ENCODE results near the gene NCOA5. TPM values are rescaled to one million over a fixed set of nuclear protein-coding genes. Genes with fewer than 3 reads are reported as not detected.

Gene NCOA5
- total RNA-seq, 1 donor from 2014 or later = 48.6 TPM

DNA sequence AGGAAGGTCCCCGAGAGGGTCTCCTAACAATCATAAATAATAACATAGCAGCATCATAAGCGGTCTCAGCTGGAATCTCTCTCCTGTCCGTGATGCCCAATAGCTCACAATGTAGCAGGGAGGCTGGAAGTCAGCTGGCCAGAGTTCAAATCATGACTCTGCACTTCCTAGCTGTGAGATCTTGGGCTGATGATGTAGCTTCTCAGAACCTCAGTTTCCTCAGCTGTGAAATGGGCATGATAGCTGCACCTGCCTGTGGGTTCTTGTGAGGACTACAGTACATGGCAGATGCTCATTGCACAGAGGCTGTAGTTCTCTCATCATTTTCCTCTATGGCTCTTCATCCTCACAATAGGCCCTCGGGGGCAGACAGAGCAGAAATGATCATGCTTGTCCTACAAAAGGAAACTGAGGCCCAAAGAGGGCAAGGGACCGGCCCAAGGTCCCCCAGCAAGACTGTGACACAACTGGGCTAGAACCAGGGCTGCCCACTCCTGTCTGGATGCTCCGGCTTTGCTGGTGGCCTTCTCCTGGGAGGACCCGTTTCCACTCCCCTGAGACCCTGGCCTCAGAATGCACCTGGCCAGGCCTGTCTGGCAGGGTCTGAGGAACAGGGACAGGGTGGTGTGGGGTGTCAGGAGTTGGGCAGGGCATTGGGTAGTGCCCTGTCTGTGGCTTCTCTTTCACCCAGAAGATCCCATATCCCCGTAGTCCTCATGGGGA lies 43.0 kb downstream of the NCOA5 start:
- no peaks in the 10 kb centered on the region for H3K4me1 Mint-ChIP-seq (ENCODE audit: unreplicated experiment)
- no peak overlapping the region for H3K4me3 Mint-ChIP-seq
- no peaks in the 10 kb centered on the region for H3K36me3 Mint-ChIP-seq
- no peak for DNase-seq (ENCODE audit: extremely low spot score, unreplicated experiment)
- no peak overlapping the region for H3K27ac Mint-ChIP-seq
- H3K27me3 Mint-ChIP-seq = peaks cover 77% of the 10 kb centered on the region
- H3K9me3 Mint-ChIP-seq = no peaks in the 10 kb centered on the region
- TF ChIP-seq, protein P1, sequence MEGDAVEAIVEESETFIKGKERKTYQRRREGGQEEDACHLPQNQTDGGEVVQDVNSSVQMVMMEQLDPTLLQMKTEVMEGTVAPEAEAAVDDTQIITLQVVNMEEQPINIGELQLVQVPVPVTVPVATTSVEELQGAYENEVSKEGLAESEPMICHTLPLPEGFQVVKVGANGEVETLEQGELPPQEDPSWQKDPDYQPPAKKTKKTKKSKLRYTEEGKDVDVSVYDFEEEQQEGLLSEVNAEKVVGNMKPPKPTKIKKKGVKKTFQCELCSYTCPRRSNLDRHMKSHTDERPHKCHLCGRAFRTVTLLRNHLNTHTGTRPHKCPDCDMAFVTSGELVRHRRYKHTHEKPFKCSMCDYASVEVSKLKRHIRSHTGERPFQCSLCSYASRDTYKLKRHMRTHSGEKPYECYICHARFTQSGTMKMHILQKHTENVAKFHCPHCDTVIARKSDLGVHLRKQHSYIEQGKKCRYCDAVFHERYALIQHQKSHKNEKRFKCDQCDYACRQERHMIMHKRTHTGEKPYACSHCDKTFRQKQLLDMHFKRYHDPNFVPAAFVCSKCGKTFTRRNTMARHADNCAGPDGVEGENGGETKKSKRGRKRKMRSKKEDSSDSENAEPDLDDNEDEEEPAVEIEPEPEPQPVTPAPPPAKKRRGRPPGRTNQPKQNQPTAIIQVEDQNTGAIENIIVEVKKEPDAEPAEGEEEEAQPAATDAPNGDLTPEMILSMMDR (conservative IDR thresholded peaks at IDR 0.05) = no peak

GRCh38 chr20:46044896-46045295 lies 44.9 kb downstream of the NCOA5 start:
- H3K9me3 Mint-ChIP-seq = no peaks in the 10 kb centered on the region
- H3K36me3 Mint-ChIP-seq = no peaks in the 10 kb centered on the region
- H3K27me3 Mint-ChIP-seq = peaks cover 75% of the 10 kb centered on the region
- no peak overlapping the region for H3K27ac Mint-ChIP-seq
- no peak overlapping the region for H3K4me3 Mint-ChIP-seq
- no peak for DNase-seq (ENCODE audit: extremely low spot score, unreplicated experiment)
- H3K4me1 Mint-ChIP-seq (ENCODE audit: unreplicated experiment) = no peaks in the 10 kb centered on the region
- TF ChIP-seq, protein P1 (conservative IDR thresholded peaks at IDR 0.05) = no peak

GRCh38 chr20:46043556-46043955 lies 46.2 kb downstream of the NCOA5 start:
- Mint-ChIP-seq H3K36me3 (no peaks in the 10 kb centered on the region), H3K4me1 (ENCODE audit: unreplicated experiment) (no peaks in the 10 kb centered on the region), H3K27me3 (peaks cover 69% of the 10 kb centered on the region), H3K4me3 (no peak overlapping the region), H3K27ac (no peak overlapping the region), H3K9me3 (no peaks in the 10 kb centered on the region)
- TF ChIP-seq, protein P1 (conservative IDR thresholded peaks at IDR 0.05) = no peak
- DNase-seq (ENCODE audit: extremely low spot score, unreplicated experiment) = no peak

DNA sequence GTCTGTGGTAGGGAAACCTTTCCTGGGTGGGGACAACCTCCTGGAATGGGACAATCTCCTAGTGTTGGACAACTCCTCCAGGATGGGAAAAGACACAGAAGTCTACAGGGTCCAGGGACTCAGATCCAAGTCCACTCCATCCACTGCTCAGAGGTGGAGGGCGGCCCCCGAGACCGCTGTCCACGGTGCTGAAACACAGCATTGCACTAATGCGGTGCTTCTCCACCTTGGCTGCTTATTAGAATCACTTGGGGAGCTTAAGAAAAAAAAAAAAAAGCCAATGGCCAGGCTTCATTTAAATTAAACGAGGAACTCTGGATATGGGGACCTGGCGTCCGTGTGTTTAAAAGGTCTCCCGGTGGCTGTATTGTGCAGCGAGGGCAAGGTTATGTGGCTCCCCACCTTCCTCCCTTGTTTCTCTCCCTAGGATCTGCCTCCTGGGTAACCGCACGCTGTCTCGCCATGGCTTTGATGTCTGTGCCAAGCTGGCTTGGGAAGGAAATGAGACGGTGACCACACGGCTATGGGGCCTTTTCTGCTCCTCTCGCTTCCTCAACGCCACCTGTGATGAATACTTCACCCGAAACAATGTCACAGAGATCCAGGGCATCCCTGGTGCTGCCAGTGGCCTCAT lies 48.7 kb downstream of the NCOA5 start:
- no peaks in the 10 kb centered on the region for H3K9me3 Mint-ChIP-seq
- H3K36me3 Mint-ChIP-seq = no peaks in the 10 kb centered on the region
- H3K27ac Mint-ChIP-seq = no peak overlapping the region
- H3K27me3 Mint-ChIP-seq = peaks cover 73% of the 10 kb centered on the region
- TF ChIP-seq, protein P1 (conservative IDR thresholded peaks at IDR 0.05) = no peak
- DNase-seq (ENCODE audit: extremely low spot score, unreplicated experiment) = no peak
- no peaks in the 10 kb centered on the region for H3K4me1 Mint-ChIP-seq (ENCODE audit: unreplicated experiment)
- H3K4me3 Mint-ChIP-seq = no peak overlapping the region

DNA sequence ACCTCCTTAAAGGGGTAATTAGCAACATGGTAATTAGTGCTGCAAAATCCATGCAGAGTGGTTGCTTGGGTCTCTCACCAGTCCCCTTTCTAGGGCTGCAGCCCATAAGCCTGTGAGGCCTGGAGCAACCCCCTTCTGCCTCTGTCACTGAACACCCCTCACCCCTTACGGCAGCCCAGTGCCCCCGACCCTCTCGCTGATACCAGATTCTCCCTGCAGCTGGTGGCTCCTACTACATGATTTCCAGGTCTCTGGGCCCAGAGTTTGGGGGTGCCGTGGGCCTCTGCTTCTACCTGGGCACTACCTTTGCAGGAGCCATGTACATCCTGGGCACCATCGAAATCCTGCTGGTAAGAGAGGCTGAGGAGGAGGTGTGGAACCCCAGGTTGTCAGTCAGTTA lies 52.7 kb downstream of the NCOA5 start:
- TF ChIP-seq, protein P1 (conservative IDR thresholded peaks at IDR 0.05) = no peak
- H3K27me3 Mint-ChIP-seq = peaks cover 82% of the 10 kb centered on the region

More for the DNA sequence above, 52.7 kb downstream of the NCOA5 start:
- Mint-ChIP-seq H3K36me3 (no peaks in the 10 kb centered on the region), H3K4me3 (no peak overlapping the region), H3K4me1 (ENCODE audit: unreplicated experiment) (no peaks in the 10 kb centered on the region), H3K9me3 (no peaks in the 10 kb centered on the region), H3K27ac (no peak overlapping the region)
- DNase-seq (ENCODE audit: extremely low spot score, unreplicated experiment) = no peak
